Fibroblast of villous mesenchyme (primary cell): ENCODE data around the gene SEMA3C. TPM values are rescaled to one million over a fixed set of nuclear protein-coding genes. Genes with fewer than 3 reads are reported as not detected.

Experiments used
- DNase-seq: peaks from one replicate; pipeline ENCODE4 v3.0.0-alpha.2; 2010; ENCODE audit warnings: low read depth
- H3K4me3 ChIP-seq: 2 replicates; pipeline ENCODE4 v1.5.1; 2011; ENCODE audit warnings: low read depth, mild to moderate bottlenecking, low read length
- total RNA-seq: library from RNA; depleted of rRNA; stranded (reverse); fragments of >200 nt; gene quantifications from 2 replicates; pipeline ENCODE4 v1.2.3, GENCODE V29; 2012
- TF ChIP-seq, protein P1 (sequence below): IDR thresholded peaks from 2 replicates; pipeline ENCODE4 v1.5.1; 2012; ENCODE audit warnings: low read depth, mild to moderate bottlenecking, low read length; ENCODE audit not compliant: insufficient read depth

SEMA3C gene
- total RNA-seq, 1 donor: 136 TPM

GRCh38 chr7:80881351-80881900 is 37.4 kb downstream of the SEMA3C start:
- DNase-seq: no peak
- no peak overlapping the region for H3K4me3 ChIP-seq
- TF ChIP-seq, protein P1, sequence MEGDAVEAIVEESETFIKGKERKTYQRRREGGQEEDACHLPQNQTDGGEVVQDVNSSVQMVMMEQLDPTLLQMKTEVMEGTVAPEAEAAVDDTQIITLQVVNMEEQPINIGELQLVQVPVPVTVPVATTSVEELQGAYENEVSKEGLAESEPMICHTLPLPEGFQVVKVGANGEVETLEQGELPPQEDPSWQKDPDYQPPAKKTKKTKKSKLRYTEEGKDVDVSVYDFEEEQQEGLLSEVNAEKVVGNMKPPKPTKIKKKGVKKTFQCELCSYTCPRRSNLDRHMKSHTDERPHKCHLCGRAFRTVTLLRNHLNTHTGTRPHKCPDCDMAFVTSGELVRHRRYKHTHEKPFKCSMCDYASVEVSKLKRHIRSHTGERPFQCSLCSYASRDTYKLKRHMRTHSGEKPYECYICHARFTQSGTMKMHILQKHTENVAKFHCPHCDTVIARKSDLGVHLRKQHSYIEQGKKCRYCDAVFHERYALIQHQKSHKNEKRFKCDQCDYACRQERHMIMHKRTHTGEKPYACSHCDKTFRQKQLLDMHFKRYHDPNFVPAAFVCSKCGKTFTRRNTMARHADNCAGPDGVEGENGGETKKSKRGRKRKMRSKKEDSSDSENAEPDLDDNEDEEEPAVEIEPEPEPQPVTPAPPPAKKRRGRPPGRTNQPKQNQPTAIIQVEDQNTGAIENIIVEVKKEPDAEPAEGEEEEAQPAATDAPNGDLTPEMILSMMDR: no peak

DNA sequence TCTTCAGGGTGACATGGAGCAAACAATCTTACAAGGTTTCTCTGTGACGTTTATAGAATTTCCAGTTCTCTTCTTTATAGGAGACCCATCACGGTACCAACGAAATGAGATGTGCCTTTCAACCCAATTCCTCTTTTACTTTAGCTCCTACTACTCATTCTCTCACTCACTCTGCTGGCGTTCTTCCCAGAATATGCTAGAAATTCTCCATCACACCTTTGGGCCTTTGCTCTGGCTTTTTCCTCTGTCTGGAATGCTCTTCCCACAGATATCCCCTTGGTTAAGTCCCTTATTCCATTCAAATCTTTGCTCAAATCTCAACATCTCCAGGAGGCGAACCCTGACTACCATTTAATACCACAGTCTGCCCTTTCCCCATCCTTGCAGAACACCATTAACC is 39.0 kb downstream of the SEMA3C start:
- H3K4me3 ChIP-seq: no peak overlapping the region
- no peak for DNase-seq
- TF ChIP-seq, protein P1: no peak

- peak; percentile 87 for DNase-seq
- TF ChIP-seq, protein P1: no peak
- no peak overlapping the region for H3K4me3 ChIP-seq
Observed at GRCh38 chr7:80876894-80877414, 41.9 kb downstream of the SEMA3C start.

GRCh38 chr7:80875537-80876120 is 43.2 kb downstream of the SEMA3C start:
- TF ChIP-seq, protein P1: no peak
- no peak for DNase-seq
- H3K4me3 ChIP-seq: no peak overlapping the region

GRCh38 chr7:80873140-80873539 is 45.7 kb downstream of the SEMA3C start:
- H3K4me3 ChIP-seq: no peak overlapping the region
- DNase-seq: peak; percentile 66
- TF ChIP-seq, protein P1: no peak

GRCh38 chr7:80871228-80871627 is 47.6 kb downstream of the SEMA3C start:
- TF ChIP-seq, protein P1: no peak
- DNase-seq: no peak
- H3K4me3 ChIP-seq: no peak overlapping the region
